Activated CD4-positive, alpha-beta T cell treated with anti-CD3 and anti-CD28 coated beads, Interleukin-2, Interleukin-6, amounts not matched to agents 100 ng/mL and 50 ng/mL, durations not matched to agents 16 hours and 8 hours (primary cell): ENCODE measurements around the gene PARD3B.

ENCODE experiments used
- DNase-seq: peaks from one replicate; pipeline ENCODE4 v3.0.0-alpha.2; 2020

PARD3B gene

DNA sequence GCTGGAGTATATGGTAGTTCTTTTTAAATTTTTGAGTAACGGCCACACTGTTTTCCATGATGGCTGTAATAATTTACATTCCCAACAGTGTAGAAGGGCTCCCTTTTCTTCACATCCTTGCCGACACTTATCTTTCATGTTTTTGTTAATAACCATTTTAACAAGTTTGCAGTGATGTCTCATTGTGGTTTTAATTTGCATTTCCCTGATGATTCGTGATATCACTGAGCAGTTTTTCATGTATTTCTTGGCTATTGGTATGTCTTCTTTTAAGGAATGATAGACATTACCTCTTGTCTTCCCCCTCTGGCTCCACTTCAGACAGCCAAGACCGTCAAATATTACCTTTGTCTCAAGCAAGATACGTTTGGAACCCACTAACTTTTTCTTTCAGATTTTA, 765.9 kb downstream of the PARD3B start:
- DNase-seq = no peak

- DNase-seq = no peak
These were observed 776.0 kb downstream of the PARD3B start for GRCh38 chr2:205321231-205321630.

DNA sequence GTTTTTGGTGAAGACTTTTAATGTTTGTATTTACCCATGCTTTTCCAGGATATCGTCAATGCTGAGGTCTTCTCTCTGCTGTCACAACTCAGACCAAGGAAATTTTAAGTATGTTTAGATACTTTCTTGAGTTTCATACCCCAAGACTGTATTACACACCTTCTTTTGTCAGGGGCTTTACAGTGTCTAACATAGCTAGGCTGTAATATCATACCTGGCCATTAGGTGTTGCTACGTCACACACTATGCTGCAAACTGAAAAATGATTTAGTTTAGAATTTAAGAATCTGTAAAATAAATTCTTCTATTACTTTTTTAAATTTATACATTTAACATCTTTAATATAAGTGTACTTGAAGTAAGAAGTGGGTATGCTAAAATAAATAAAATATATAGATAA, 778.7 kb downstream of the PARD3B start:
- no peak for DNase-seq

- no peak for DNase-seq
These were observed 779.1 kb downstream of the PARD3B start for GRCh38 chr2:205324355-205324754.

- DNase-seq = no peak
These were observed 788.1 kb downstream of the PARD3B start for GRCh38 chr2:205333351-205333750.

- no peak for DNase-seq
These were observed 792.0 kb downstream of the PARD3B start for GRCh38 chr2:205337274-205337673.

DNA sequence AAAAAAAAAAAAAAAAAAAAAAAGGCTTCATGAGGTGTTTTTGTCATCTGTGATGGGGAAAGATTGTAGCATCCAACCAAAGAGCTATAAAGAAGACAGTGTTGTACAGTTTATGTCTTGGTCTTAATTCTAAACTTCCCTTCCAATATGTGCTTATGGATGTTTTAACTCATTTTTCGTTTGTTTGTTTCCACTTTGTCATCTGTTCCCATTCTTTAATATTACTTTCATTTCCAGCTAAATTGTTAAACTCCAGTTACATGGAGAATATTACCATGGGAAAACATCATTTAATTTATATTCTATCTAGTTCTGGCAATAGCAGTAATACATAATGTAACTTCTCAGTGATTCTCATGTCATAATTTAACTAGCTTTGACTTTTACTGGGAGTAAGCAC, 792.9 kb downstream of the PARD3B start:
- DNase-seq = no peak

DNA sequence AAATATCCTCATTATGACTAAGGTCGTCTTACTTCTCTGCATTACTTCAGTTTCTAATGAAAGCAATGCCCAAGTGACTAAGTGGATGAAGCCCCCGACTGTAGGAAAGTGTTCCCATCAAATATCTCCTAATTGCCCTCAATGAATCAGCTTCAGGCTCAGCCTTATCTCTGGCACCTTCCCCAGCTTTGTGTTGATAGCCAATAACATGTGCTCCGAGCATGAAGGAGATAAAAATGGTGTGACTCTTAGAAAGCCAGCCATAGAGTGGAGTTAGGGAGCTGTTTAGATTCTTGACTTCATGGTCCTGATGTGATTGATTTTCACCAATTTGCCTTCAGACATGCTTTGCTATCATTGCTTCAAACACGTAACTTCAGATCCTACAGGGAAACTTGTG, 797.8 kb downstream of the PARD3B start:
- DNase-seq = no peak

- no peak for DNase-seq
These were observed 801.4 kb downstream of the PARD3B start for GRCh38 chr2:205346649-205347048.

GRCh38 chr2:205347899-205348298, 802.6 kb downstream of the PARD3B start:
- no peak for DNase-seq

DNA sequence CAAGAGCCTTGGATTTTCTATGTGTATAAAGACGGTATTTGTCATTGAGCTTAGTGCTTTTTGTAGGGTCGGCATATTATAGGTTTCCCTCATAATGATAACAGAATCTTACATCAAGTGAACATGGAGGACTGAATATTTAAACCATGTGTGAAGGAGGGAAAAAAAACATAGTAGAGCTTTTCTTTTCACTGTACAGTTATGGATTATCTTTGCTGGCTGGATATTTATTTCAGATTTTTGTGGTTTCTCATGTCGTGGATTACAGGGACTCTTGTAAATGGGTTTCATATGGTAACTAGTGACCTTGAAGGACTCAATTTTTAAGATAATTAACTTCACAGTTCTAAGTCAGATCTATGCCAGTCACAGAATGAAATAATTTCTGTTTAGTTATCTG, 806.8 kb downstream of the PARD3B start:
- DNase-seq = no peak

GRCh38 chr2:205352593-205352992, 807.3 kb downstream of the PARD3B start:
- DNase-seq = no peak

GRCh38 chr2:205357732-205358131, 812.5 kb downstream of the PARD3B start:
- DNase-seq = no peak

DNA sequence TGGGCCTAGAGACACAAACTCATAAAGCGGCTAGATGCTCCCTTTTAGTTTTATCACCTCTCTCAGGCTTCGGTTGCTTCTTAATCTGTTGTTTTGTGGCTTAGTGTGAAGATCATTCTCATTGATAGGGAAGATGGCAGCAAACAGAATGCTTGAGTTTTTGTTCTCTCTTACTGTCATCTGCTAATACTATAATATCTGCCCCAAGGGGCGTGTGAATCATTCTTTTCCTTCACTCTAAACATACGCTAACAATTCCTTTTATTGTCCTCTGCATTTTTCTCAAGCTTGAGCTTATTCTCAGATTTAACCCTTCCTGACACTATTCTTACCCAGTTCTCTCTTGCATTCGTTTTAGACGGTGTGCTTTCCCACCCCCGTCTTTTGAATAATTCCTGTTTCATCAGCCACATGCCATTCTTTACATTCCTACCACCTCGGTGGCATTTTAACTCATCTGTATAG, 813.1 kb downstream of the PARD3B start:
- DNase-seq = no peak

DNA sequence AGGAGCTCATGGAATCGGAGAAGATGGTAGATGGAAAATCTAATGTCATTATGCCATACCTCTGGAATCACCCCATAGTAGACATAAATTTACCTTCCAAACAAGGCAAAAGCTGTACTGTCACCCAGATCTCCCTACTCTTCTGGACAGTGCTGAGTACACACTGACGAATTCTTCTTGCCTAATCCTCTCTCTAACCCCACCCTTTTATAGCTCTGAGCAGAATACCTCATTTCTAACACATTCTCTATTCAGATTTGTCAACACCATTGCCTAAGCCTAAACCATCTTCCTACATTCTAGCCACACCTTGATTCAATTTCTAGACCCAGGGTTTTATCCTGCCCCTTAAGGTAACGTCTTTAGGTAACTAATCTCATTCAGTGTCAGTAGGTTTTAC, 816.0 kb downstream of the PARD3B start:
- DNase-seq = no peak

DNA sequence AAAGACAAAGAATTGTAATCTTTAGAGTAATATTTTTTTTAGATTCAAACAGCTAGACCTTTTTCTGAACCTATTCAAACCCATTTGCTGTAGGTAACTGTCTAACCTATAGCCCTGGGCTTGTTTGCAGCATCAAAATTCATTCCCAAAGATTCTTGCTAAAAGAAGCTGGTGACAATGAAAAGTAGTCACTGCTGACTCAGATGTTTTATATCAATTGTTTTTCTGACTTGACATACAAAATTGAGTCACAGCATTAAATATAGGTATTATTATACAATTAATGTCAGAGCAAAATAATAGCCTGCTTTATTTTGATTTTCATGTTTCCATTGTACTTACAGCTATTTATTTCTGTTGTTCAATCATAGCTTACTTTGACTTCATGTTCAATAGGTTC, 816.7 kb downstream of the PARD3B start:
- DNase-seq = no peak

DNA sequence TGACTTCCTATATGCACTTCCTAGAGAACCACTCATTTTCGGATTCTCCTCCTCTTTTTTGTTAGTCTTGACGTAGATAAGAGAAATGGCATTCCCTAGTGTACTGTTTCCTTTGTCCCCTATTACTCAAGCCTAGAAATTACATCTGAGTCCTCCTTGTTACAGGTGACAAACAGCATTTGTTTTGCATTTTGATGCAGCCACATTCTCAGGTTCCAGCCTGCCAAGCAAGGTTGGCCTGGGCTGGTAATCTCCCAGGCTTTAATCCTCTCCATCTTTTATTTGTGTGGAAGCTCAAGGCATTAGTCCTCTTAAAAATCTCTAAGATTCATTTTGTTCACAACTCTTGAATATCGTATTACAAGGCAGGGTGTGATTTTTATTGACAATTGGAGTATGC, 819.0 kb downstream of the PARD3B start:
- no peak for DNase-seq

- no peak for DNase-seq
These were observed 821.2 kb downstream of the PARD3B start for GRCh38 chr2:205366336-205367060.

DNA sequence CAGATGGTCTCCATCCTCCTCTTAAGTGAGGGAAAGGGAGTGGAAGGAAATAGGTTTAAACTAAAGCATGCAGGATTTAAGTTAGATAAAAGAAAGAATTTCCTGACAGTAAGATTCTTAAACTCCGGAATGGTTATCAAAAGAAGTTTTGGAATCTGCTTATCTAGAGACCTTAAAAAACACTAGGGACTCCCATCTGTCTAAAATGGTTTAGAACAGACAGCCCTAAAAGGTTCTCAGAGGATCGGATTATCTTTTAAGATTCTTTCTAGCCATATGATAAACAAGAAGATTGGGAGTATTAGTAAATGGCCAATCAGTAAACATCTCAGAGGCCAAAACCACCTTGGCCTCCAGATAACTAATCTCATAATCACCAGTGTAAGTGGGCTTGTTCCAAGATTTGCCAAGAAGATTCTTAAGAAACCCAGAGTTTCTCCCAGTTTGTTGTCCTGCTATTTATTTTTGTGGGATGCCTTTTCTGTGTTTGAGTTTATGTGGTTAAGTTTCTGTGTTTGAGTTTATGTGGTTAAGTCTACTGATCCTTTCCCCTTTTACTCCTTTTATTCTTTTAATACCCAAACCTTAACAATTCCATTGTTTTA, 822.2 kb downstream of the PARD3B start:
- no peak for DNase-seq

- DNase-seq = no peak
These were observed 824.5 kb downstream of the PARD3B start for GRCh38 chr2:205369813-205370212.

DNA sequence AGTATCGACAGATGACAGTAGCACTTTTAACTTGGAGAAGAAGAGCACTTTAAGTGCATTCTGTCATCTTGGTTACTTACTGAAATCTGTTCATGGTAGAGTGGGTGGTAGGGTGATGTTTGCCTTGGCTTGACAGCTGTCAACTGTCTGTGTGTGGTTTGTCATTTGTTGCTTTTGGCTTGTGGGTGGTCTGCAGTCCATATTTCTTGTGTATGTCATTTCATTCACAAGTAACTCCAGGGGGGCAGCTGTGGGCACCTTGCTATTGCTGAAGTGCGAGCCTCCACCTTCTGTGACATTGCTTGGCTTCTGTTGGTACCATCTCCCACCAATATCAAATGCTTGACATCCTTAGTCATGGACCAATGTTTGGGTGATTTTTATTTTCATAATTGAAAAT, 825.5 kb downstream of the PARD3B start:
- DNase-seq = no peak

DNA sequence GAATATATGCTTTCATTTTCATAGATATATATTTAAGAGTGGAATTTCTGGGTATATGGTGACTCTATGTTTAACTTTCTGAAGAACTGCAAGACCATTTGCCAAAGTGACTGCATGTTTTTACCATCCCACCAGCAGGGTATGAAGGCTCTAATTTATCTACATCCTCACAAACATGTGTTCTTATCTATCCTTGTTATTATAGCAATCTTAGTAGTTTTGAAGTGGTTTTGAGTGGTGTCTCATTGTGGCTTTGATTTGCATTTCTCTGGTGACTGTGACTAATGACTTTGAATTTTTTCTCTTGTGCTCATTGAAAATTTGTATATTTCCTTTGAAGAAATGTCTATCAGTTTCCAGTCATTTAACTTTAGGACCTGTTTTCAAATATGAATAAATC, 826.9 kb downstream of the PARD3B start:
- no peak for DNase-seq

- no peak for DNase-seq
These were observed 830.5 kb downstream of the PARD3B start for GRCh38 chr2:205375461-205376448.

DNA sequence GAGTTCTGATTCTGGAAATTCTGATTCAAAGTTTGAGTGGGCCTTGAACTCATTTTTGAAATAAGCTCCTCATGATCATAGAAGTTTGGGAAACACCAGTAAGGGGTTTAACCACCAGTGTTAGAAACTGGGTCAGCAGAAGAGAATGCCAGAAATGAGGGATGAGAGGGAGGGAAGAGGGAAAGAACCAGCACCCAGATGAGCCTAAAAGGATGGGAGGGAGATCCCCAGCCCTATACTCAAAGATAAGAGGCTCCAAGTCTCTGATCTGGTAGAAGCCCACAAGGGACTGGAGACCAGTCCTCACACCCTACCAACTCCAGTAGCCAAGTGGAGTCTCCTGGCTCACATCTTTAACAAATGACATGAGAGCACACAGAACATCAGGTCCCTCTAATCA, 832.0 kb downstream of the PARD3B start:
- DNase-seq = no peak
